Activated T-helper 1 cell treated with anti-CD3 and anti-CD28 coated beads, Interleukin-12 subunit alpha, Interleukin-12 subunit beta, Interleukin-2, Interleukin-4 antibody, amounts not matched to agents 30 ng/mL and 10 ng/mL and 1 ng/mL, durations not matched to agents 14 hours and 24 hours and 36 hours (primary cell): ENCODE results near the gene POLE3. TPM values are rescaled to one million over a fixed set of nuclear protein-coding genes. Genes with fewer than 3 reads are reported as not detected.
"Not testable (repeated sequence)": the region's sequence is repeated elsewhere in the genome, so short reads cannot be mapped to it uniquely, and the experiment has no call there.

Experiments used
- DNase-seq: peaks from one replicate; pipeline ENCODE4 v3.0.0; 2021; ENCODE audit warnings: low spot score
- H3K27ac Mint-ChIP-seq: one replicate; pipeline ENCODE4 v1.8.0; 2021; ENCODE audit warnings: mild to moderate bottlenecking, mixed read lengths
- H3K27me3 Mint-ChIP-seq: one replicate; pipeline ENCODE4 v1.8.0; 2022; ENCODE audit warnings: mild to moderate bottlenecking, moderate library complexity, mixed read lengths; ENCODE audit not compliant: insufficient read depth
- H3K36me3 Mint-ChIP-seq: one replicate; pipeline ENCODE4 v1.8.0; 2021; ENCODE audit warnings: low read depth, mixed read lengths
- H3K4me1 Mint-ChIP-seq: one replicate; pipeline ENCODE4 v1.8.0; 2021; ENCODE audit warnings: low read depth, mixed read lengths
- H3K4me3 Mint-ChIP-seq: one replicate; pipeline ENCODE4 v1.8.0; 2021; ENCODE audit warnings: mild to moderate bottlenecking, moderate library complexity, mixed read lengths
- H3K9me3 Mint-ChIP-seq: one replicate; pipeline ENCODE4 v1.8.0; 2021; ENCODE audit warnings: mixed read lengths
- intact Hi-C: fragments of 100-400 bp; cut with micrococcal nuclease; formaldehyde crosslinking; loops from one replicate; pipeline ENCODE4 v1.15.1; 2024
- total RNA-seq: library from RNA; stranded (reverse); gene quantifications from 2 replicates; pipeline ENCODE4 v1.2.3, GENCODE V29; 2022

The POLE3 gene
- total RNA-seq, 1 donor from 2014 or later = 90.9 TPM

DNA sequence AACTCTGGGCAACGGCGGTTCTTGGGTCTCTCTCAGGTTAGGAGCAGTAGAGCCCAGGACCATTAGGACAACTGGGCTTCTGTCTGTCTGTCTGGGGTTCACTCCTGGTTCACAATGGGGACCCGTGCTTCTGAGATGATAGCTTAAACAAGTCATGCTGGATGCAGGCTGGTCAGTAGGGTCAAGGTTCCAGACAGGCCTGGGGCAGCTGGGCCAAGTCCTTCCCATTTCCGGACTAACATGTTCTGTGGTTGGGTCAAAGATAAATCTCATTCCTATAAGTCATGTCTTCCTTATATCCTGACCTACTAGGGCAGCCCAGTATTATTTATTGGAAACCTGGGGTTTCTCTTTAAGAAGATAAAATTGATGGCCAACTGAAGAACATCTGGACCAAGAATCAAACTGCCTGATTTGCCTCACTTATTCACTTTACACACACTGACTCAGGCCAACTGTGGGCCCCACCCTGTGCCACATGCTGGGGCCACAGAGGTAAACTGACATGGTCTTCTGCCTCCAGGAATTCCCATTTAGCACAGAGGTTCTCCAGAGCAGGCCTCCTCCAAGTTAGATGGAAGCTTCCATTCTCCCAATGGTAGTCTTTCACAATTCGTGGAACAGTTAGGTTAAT, 42.0 kb downstream of the POLE3 start:
- peaks cover 4% of the 10 kb centered on the region for H3K4me1 Mint-ChIP-seq
- H3K36me3 Mint-ChIP-seq = peaks cover 20% of the 10 kb centered on the region
- H3K27me3 Mint-ChIP-seq = no peaks in the 10 kb centered on the region
- no peak overlapping the region for H3K27ac Mint-ChIP-seq
- no peak for DNase-seq
- intact Hi-C loops = no loop called here
- no peaks in the 10 kb centered on the region for H3K9me3 Mint-ChIP-seq
- H3K4me3 Mint-ChIP-seq = no peak overlapping the region

DNA sequence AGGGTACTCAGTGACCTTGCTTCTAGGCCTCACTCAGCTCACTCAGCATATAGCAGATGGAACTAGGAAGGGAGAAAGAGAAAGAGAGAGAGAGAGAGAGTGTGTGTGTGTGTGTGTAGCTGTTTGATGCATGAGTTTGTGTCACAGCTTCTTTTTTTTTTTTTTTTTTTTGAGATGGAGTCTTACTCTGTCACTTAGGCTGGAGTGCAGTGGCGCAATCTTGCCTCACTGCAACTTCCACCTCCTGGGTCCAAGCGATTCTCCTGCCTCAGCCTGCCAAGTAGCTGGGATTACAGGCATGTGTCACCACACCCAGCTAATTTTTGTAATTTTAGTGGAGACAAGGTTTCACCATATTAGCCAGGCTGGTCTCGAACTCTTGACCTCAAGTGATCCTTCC, 44.8 kb downstream of the POLE3 start:
- DNase-seq, H3K27me3 Mint-ChIP-seq, H3K27ac Mint-ChIP-seq, intact Hi-C loops, H3K4me3 Mint-ChIP-seq, H3K9me3 Mint-ChIP-seq: not testable (repeated sequence)
- Mint-ChIP-seq H3K4me1 (peaks cover 17% of the 10 kb centered on the region), H3K36me3 (peaks cover 20% of the 10 kb centered on the region)

DNA sequence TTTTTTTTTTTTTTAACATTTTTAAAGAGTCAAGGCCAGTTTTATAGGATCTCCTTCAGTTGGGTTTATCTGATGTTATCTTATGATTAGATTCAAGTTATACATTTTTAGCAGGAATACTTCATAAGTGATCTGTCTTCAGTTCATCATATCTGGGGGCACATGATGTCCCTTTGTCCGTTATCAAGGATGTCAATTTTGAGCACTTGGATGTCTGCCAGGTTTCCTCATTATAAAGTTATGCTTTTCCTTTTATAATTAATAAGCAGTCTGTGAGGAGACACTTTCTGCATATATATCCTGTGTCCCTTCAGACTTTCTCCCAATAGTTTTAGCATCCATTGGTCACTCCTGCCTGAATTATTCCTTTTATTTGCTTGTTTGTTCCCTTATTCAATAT, 45.5 kb downstream of the POLE3 start:
- peaks cover 24% of the 10 kb centered on the region for H3K36me3 Mint-ChIP-seq
- H3K9me3 Mint-ChIP-seq = no peaks in the 10 kb centered on the region
- peaks cover 17% of the 10 kb centered on the region for H3K4me1 Mint-ChIP-seq
- no peak overlapping the region for H3K27ac Mint-ChIP-seq
- no peak overlapping the region for H3K4me3 Mint-ChIP-seq
- intact Hi-C loops = no loop called here
- no peak for DNase-seq
- H3K27me3 Mint-ChIP-seq = no peaks in the 10 kb centered on the region

DNA sequence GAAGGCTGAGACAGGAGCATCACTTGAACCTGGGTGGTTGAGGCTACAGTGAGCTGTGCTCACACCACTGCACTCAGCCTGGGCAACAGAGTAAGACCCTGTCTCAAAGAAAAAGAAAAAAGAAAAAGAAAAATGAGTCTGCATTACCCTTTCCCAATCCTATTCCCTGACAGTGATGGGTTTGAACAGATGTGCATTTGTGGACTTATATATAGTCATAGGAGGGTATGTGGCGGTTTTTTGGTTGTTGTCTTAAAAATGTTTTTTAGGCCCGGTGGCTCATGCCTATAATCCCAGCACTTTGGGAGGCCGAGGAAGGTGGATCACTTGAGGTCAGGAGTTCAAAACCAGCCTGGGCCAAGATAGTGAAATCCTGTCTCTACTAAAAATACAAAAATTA, 47.1 kb downstream of the POLE3 start:
- H3K4me1 Mint-ChIP-seq = peaks cover 22% of the 10 kb centered on the region
- DNase-seq = no peak
- H3K4me3 Mint-ChIP-seq = no peak overlapping the region
- no peak overlapping the region for H3K27ac Mint-ChIP-seq
- H3K27me3 Mint-ChIP-seq = no peaks in the 10 kb centered on the region
- H3K36me3 Mint-ChIP-seq = peaks cover 23% of the 10 kb centered on the region
- intact Hi-C loops = no loop called here
- no peaks in the 10 kb centered on the region for H3K9me3 Mint-ChIP-seq

DNA sequence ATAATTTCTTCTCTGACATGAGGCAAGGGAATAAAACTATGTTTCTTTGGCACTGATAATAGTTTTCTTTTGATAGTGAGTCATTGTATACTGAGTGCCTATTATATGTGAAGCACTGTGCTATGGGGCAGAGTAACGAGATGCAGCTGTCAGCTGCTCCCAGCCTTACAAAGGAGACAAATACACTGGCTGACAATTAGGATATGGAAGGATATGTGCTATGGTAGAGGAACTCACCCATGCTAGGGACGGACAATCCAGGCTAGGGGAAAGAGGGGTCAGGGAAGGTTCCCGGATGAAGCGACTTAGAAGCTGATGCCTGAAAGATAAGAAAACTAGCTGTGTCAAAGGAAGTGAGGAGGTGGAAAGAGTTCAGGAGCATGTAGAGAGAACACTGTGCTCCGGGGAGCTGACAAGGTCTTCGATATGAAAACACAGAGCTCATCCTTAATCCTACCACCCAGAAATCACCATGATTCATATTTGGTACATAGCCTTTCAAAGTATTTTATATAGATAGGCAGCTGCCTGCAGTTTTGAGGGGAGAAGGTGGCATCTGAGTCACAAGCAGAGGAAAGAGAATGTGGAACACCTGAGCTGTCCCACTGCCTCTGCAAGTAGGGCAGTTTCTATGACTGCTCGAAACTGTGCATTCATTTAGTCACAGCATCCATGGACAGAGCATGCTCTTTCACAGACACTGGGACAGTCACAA, 49.0 kb downstream of the POLE3 start:
- intact Hi-C loops = no loop called here
- Mint-ChIP-seq H3K4me3 (no peak overlapping the region), H3K27me3 (no peaks in the 10 kb centered on the region), H3K36me3 (peaks cover 28% of the 10 kb centered on the region), H3K4me1 (peaks cover 22% of the 10 kb centered on the region), H3K9me3 (no peaks in the 10 kb centered on the region), H3K27ac (peak overlapping the region; percentile 87)
- no peak for DNase-seq

DNA sequence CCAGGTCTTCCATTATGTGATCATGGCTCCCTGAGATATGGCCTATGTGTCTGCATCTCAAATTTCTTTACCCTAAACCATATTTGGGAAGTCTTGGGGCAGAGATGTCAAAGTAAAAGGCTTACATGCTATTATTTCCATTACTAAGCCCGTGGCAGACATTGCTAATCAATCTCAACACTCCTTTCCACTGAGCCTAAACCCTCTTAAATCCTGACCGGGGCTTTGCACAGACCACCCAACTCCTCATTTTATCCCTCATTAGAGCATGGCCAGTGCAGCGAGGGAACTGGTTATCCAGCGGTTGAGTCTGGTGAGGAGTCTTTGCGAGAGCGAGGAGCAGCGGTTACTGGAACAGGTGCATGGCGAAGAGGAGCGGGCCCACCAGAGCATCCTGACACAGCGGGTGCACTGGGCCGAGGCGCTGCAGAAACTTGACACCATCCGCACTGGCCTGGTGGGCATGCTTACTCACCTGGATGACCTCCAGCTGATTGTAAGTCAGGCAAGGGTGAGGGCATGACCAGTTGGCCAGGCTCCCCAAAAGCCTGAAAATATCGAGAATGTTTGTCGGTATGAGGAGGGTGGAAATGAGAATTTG, 50.1 kb downstream of the POLE3 start:
- peaks cover 28% of the 10 kb centered on the region for H3K36me3 Mint-ChIP-seq
- no peaks in the 10 kb centered on the region for H3K9me3 Mint-ChIP-seq
- no peak for DNase-seq
- peak overlapping the region; percentile 26 for H3K27ac Mint-ChIP-seq
- peaks cover 22% of the 10 kb centered on the region for H3K4me1 Mint-ChIP-seq
- intact Hi-C loops = no loop called here
- H3K4me3 Mint-ChIP-seq = no peak overlapping the region
- H3K27me3 Mint-ChIP-seq = no peaks in the 10 kb centered on the region

DNA sequence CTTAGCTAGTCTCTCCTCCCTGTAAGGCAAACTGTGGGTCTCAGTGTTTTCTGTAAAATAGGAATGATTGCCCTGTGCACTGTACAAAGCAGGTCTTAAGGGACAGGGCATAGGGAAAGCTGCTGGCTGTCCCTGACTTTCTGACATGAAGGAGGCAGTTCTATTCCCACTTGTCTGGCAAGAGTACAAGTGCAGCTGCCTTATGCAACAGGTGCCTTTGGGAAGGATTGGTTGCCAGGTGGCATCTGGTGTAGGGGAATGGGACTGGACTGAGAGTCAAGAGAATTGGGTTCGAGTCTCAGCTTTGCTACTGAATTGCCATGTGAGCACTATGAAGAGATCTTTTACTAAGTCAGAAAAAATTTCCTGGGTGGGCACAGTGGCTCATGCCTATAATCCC, 51.1 kb downstream of the POLE3 start:
- no peaks in the 10 kb centered on the region for H3K27me3 Mint-ChIP-seq
- no peaks in the 10 kb centered on the region for H3K9me3 Mint-ChIP-seq
- peaks cover 22% of the 10 kb centered on the region for H3K4me1 Mint-ChIP-seq
- no peak overlapping the region for H3K4me3 Mint-ChIP-seq
- intact Hi-C loops = no loop called here
- DNase-seq = no peak
- H3K36me3 Mint-ChIP-seq = peaks cover 28% of the 10 kb centered on the region
- no peak overlapping the region for H3K27ac Mint-ChIP-seq

Other genes starting within 250 kb of the POLE3 start
- 34.9 and 35.8 TPM in 2 replicates for gene FKBP15, start 189.4 kb downstream of the POLE3 start, total RNA-seq
- 16.1 and 17.6 TPM in 2 replicates for gene SLC31A1, start 189.1 kb downstream of the POLE3 start, total RNA-seq
- 49.9 and 50.6 TPM in 2 replicates for gene CDC26, start 135.1 kb downstream of the POLE3 start, total RNA-seq
- 59.2 and 60.2 TPM in 2 replicates for gene PRPF4, start 135.0 kb downstream of the POLE3 start, total RNA-seq
- not detected in 2 replicates for gene RNF183, start 107.3 kb downstream of the POLE3 start, total RNA-seq
- 1.9 and 2.2 TPM in 2 replicates for gene WDR31, start 70.4 kb downstream of the POLE3 start, total RNA-seq
- gene BSPRY, start 61.1 kb downstream of the POLE3 start, total RNA-seq = 12.3 and 12.8 TPM in 2 replicates
- gene HDHD3, start 33.7 kb downstream of the POLE3 start, total RNA-seq = 15.7 and 18.5 TPM in 2 replicates
- 23.0 and 23.7 TPM in 2 replicates for gene ALAD, start 9.4 kb downstream of the POLE3 start, total RNA-seq
- gene C9orf43, start 72 bp upstream of the POLE3 start, total RNA-seq = 0.42 and 0.62 TPM in 2 replicates
- gene RGS3, start 53.1 kb upstream of the POLE3 start, total RNA-seq = 122 and 128 TPM in 2 replicates